NCI-H774 (cell line): ENCODE results near the gene LRTM1.

Source experiments
- DNase-seq: peaks from one replicate; lab custom pipeline; 2025; lab: John Stamatoyannopoulos, UW

LRTM1 gene

DNA sequence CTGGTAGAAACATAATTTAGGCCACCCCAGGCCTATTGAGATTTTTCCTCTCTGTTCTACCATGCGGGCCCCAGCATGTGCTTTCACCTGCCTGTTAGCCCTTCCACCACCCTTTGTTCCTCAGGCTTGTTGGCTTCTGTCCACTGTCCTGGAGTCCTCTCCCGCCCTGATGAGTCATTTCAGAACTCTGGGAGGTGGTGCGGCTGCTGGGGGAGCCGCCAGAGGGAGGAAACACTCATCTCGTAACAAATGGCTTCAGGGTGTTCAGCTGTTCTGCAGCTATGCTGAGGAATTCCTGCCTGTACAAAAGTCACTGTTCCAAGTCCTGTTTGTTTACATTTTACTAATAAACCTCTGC lies 36.3 kb downstream of the LRTM1 start:
- peak; percentile 41 for DNase-seq

DNA sequence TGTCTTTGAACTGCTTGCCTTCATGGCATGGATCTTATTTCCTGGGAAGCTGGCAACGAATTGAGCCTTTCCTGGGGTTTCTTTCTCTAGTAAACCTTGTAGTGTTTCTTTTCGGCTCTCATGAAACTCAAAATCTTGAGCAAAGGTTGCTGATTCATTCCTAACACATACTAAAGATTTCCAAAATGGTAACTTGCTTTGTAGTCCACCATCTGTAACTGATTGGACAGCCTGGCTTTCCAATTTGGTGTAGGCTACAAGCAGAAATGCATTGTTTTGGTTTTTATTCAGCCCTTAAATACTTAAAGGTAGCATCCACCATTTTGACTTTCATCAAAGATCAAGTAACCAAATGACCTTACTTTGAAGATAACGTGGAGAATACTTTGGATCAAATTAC lies 38.1 kb downstream of the LRTM1 start:
- DNase-seq = no peak

DNA sequence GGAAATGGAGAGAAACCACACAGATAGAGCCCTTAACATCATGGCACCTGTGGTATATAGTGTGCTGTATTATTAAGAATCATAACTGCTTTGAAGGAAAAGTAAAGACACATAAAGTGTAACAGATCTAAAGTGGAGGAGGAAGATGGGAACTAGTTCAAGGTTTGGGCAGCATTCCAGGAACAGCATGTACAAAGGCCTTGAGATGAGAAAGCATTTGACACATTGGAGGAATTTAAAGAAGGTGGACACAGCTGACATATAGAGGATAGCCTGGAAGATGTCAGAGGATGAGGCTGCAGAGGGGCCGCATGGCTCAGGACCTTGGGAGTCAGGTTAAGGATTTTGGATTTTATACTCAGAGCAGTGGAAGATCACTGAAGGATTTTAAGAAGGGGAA lies 39.0 kb downstream of the LRTM1 start:
- no peak for DNase-seq

DNA sequence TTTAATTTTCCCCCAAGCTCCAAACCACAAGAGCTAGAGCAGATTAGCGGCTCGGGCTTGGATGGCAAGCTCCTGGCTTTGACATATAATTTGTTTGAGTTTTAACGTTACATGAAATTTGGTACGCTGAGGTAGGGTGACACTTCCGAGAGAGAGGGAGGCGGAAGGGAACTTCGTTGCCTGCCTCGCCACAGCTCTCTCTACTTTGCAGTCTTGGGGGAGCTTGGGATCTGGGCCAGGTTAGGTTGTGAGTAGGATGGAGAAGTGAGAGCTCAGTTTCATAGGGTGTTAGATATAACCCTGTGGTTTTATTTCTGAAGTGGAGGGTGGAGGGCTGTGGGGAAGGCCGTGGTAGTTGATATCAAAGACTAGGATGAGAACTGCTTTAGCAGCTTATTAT lies 39.7 kb downstream of the LRTM1 start:
- DNase-seq = no peak

DNA sequence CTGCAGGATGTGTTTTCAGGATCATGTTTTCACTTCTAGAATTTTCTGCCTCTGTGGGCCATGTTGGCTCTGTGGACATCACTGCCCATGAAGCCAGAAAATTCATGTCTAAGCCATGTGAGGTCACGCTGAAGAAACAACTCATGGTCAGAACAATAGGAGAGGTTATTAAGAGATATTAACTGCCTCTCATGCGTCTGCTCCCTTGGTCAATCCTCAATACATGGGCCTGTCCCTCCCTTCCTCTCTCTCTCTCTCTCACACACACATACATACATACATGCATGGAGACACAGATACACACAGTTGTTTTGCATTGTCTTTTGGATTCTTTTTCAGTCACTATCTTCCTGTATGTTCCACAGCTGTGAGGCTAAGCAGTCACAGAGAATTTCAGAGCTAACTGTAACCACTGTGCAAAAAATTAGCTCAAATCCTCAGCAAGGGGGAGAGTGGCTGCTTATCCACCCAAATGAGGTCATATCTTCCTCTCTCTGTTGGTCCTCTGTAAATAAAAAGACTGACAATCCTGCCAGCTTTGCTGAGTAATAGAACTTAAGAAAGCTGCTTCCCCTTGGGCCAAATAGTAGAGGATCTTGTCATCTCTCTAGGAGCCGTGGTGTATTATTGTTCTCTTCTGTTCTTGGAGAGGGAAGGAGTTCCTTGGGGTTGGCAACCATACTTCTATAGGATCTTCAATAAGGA lies 45.6 kb downstream of the LRTM1 start:
- DNase-seq = no peak

DNA sequence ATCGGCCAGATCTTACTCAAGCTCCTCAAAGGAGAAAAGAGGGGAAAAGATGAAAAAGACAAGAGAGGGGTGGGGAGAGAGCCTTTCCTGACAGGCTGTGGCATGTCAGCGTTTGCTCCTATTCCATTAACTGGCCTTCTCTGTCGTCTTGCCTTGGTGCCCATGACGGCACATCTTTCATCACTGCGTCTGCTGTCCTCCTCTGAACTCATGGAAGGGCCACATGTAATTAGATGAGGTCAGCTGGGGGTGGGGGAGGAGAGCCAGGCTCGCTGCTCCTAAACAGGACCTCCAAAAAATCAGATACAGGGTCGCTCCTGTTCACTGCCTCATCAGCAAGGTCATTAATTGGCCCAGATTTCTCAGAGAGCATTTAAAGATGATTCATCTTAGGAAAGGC lies 49.7 kb downstream of the LRTM1 start:
- DNase-seq = no peak

DNA sequence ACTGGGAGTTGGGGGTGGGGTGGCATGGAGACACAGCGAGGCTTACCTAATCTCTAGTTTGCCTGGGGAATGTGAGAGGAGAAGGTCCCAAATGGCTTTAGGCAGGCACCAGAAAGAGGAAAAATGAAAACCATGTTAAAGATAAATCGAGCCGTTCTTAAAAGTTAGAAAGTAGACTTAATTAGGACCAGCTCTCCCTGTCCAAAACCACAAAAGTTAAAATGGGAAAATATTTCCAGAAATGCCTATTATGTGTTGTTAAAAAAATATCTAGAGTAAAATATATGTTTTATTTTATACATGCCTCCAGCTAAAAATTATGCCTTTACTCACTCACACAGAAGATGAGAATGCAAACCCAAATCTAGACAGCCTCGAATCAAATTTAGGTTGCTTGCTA lies 50.1 kb downstream of the LRTM1 start:
- no peak for DNase-seq

DNA sequence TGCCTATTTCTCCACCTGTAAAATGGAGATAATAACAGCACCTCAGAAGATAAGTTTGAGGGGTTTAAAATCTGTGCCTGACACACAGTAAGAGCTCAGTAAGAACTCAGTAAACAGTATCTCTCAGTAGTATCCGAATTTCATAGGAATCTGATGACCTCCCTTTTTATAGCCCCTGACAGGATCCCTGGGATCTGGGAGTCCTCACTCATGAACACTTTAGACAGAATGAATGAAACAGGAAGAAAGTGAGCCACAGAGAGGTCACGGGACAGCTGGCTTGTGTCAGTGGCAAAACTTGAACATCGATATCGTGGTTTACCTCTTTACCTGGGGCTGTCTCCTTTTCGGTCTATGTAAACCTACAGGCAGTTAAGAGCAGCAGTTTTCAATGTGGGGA lies 51.2 kb downstream of the LRTM1 start:
- no peak for DNase-seq

DNA sequence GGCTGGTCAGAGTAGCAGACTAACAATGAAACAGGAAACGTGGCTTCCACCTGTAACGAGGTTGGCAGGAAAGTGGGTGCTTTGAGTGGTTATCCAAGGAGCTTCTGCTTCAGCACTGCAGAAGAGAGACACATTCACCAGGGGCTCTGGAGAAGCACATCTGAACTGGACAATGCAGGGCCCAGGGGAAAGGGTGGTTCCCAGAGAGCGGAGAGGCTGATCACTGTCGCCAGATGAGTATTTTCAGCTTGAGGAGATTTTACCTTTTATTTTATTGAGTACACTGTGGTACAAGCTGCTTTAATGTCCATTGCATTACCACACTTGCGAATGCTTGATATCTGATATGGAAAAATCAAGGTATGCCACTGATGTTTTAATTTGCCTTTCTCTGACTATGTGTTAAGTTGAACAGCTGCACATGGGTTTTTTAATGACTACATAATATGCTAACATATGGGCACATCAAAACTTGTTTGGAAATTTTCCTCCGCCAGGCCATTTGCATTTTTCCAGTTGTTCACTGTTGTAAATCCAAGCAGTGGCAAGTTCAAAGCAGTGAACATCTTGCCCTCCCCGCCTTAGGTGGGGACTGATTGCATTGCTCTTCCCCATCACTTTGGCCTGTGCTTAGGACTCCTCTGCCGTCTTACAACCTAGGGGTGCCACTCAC lies 52.1 kb downstream of the LRTM1 start:
- no peak for DNase-seq

DNA sequence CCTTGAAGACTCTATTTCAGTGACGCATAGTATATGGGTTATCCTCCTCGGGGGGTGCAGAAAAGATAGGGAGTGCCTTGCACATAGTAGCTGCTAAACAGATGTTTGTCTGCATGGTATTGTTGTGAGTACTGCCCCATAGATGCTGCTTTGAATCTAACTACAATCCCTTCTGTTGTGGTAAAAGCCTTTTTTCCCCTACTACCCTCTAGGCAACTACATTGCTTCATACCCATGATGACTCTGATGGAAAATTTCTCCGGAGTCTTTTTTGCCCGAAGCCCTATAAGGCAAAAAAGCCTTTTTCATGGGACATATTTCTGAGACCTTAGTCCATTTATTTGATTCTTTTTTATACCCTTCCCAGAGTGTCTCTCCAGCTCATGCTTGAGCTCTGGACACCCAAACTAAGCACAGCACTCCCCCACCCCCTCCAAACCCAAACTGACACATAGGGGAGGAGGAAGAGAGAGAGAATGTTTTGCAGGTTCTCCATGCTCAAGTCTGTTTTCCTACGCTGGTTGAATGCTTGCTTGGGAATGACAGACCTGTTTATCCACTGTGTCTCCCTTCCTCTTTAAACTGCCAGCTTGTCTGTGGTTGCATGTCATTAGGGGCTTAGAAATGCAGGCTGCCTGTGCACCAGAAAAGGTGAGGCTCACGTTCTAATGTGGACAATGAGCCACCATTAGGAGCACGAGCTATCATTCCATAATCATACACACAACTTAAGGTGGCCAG lies 52.9 kb downstream of the LRTM1 start:
- DNase-seq = no peak

DNA sequence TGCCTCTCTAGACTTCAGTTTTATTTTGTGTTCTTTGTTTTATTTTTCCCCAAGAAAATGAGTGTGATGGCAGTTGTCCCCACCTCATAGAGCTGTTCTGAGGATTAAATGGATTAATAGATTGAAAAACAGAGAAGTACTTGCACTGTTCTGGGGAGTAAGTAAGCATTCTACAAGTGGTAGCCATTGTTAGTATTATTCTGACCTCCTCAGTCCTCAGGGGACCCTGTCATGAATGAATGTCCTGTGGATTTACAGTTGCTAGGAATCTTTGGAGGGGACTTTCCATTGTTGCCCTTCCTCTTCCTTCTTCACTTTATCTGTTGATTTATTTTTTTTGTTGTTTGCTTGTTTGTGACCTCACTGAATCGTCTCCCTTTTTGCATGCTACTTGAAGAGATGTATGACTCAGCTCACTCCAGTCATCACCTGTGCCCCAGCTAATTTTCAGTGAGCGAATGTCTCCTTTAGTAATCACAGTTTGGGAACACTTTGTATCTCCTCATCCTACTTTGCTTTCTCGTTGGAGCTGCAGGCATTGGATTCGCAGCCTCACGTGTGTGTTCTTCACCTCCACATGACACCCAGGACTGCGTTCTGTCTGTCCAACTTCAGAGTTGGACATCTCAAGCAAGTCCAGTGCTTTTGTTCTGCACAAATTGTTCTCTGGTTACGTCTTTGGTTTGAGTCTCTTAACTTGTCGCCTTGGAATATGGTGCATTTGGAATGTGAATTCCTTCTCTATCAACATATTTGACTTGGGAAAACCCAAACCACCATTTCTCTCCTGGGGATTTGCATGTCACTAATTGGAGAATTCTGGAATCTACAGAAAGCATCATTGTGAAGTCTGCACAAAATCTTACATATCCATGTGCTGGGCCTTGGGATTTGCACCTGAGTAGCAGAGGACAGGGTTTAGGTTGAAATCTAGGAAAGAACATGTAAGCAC lies 54.5 kb downstream of the LRTM1 start:
- DNase-seq = no peak

DNA sequence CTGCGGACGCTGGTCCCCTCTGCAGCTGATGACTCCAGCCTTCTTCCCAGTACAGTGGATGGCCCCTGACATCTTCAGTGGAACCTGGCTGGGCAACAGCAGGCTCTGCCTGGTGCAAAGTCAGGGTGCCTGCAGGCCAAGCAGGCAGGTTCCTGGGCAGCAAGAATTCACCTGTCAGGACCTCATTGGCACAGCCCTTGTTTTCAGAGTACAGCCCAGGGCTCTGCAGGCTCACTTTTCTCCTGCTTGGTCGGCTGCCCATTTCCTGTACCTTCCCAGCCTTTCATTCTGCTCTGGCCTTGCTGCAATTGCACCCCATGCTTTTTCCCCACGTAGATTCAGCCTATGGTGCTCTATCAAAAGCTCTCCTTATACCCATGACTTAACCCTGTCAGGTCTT lies 56.0 kb downstream of the LRTM1 start:
- no peak for DNase-seq

DNA sequence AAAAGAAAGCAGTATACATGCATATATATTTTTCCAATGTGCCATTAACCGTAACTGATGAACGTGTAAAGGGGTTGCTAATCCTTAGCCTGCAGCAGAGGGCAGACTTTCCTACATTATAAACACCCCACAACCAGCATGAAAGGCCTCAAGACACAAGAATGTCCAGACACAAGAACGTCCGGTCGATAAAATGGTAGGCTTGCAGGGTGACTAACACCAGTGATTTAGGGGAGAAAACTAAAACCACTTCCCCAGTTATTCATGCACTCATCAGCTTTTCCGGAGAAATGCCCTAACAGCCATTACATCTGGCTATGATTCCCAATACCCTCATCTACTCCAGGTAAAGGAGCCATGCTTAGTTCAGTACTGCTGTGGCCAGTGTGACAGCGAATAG lies 57.4 kb downstream of the LRTM1 start:
- DNase-seq = no peak
